Stimulated activated CD4-positive, alpha-beta T cell treated with anti-CD3 and anti-CD28 coated beads, Interleukin-4, amount 100 ng/mL, for 1 hour (primary cell): Measurements from ENCODE around the gene HCFC2.

Experiments used
- DNase-seq: peaks from one replicate; pipeline ENCODE4 v3.0.0-alpha.2; 2020

HCFC2 gene

DNA sequence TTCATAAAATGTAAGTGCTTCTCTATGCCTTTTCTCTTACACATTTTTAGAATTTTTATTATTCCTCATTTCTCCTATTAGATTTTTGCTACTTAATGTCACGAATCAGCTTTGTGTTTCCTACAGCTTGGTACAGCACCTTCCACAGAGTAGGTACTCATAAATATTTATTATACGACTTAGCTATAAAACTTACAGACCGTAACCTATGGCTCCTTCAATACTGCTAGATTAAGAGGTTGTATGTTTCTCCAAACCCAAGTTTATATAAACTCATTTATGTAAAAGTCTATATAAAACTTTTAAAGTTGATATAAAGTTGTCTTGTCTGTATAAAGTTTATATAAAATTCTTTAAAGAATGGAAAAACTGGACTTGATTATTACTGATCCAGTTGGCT lies 62.2 kb downstream of the HCFC2 start:
- no peak for DNase-seq

- DNase-seq = no peak
Measured at GRCh38 chr12:104130760-104131159, 66.4 kb downstream of the HCFC2 start.

DNA sequence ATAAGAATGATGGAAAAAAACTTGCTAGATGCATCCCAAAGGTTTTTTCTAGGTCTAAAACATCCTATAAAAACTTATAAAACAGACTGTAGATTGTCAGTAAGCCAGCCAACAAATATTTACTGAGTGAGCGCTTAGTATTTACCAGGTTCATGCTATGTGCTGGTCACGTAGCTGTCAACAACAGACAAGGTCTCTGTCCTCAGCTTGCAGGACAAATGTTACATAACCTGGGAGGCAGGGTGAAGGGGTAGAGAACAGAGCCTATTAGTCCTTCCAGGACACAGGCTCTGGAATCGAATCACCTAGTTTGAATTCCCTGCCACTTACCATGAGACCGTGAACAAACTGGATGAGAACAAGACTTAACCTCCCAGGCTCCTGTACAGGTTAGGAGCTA lies 67.3 kb downstream of the HCFC2 start:
- no peak for DNase-seq

DNA sequence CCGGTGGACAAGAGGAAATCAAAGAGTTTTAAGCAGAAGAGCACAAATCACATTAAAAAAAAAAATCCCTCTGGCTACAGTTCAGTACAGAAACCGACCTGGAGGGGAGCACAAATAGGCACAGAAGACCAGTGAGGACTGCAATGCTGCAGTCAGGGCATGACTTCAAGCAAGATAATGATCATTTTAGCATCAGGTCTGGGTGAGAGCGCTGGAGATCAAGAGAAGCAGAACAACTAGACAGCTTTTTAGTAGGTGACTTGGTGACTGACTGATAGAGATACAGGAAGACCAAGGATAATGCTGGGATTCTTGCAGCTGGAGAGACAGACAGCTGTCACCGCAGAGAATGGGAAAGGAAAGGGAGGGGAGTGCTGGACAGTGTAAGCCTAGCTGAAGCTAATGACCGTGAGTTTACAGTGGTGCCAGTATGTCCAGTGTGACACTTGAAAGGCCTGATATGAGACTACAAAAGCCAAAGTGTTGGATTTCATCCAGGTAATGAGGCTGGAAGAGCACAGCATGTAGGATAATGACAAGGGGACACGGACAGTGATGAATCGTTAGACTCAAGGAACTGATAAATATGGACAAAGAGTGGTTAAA lies 68.1 kb downstream of the HCFC2 start:
- DNase-seq = no peak

GRCh38 chr12:104133321-104133720 lies 69.0 kb downstream of the HCFC2 start:
- DNase-seq = no peak

DNA sequence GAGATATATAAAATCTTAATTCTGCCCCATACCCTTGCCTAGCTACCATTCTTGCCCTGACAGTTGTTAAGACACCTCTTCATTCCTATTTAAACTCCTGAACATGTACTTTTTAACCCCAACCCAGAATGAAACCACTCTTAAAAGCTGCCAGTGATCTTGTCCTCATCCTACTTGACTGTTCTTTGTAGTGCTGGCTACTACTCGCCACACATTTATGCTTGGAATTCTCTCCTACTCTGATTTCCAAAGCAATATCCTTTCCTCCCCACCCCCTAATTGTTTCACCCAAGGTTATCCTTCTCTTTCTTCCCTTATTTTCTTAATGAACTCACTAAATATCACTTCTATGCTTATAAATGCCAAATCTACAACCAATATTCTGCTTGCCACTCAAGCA lies 69.5 kb downstream of the HCFC2 start:
- no peak for DNase-seq

- no peak for DNase-seq
Measured at GRCh38 chr12:104134882-104135281, 70.6 kb downstream of the HCFC2 start.

- no peak for DNase-seq
Measured at GRCh38 chr12:104136577-104136976, 72.2 kb downstream of the HCFC2 start.

GRCh38 chr12:104137001-104137901 lies 72.9 kb downstream of the HCFC2 start:
- DNase-seq = peak; percentile 52

DNA sequence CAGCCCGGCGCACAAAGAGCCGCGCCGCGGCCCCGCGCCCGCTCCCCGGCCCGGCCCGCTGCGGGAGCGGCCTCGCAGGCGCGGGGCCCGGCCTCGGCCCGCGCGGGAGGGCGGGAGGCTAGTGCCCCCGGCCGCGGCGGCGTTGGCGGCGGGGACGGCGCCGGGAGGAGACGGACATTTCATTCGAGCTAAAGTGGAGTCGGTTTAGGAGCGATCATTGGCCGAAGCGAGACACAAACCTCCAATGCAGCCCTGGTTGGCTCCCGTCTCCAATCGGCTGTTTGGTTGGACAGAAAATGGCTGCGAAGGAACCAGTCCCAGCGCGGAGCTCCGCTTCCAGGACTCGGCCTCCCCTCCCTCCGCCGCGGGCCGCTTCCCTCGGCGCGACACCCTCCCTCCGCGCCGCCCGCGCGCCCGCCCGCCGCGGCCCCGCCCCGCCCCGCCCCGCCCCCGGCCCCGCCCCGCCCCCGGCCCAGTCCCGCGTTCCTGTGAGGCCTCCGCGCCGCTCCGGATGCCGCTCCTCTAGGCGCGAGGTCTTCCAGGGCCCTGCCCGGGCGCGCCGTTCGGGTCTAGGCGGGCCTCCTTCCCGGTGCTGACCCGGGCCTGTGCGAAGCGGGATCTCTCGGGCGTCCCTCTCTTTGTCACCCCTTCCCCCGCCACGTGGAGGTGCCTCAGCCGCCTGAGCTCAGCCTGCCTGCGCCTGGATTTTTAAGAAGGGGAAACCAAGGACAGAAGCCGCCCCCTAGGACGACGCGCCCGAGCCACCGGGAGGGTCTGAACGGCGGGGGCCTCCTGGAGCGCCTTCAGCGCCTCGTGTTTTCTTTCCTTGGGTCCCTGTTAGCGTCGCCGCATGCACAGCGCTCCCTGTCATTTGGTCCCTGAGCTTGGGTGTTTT lies 73.8 kb downstream of the HCFC2 start, which contains the start of gene NFYB:
Gene NFYB (minus strand): TSS at position 309 of the 895 bp plus-strand sequence. CDS start 2,757 bp downstream, outside the sequence.
- peak; percentile 86 for DNase-seq

- no peak for DNase-seq
Measured at GRCh38 chr12:104138797-104139152, 74.4 kb downstream of the HCFC2 start.

GRCh38 chr12:104142543-104142942 lies 78.2 kb downstream of the HCFC2 start:
- no peak for DNase-seq

DNA sequence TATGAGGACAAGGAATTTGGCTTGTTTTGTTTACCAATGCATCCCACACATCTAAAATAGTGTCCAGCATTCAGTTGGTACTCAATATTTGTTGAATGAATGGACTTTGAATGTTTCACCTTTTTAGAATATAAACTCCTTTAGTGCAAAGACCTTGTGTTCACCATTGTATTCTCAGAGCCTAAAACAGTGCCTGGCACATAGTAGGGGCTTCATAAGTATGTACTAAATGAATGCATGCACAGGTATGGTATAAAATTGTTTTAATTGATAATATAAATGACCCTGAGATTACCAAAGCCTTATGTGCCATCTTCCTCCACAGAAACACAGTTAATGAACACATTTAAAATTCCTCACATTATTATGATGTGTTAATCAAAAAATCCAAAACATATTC lies 78.7 kb downstream of the HCFC2 start:
- no peak for DNase-seq

GRCh38 chr12:104143918-104144317 lies 79.6 kb downstream of the HCFC2 start:
- DNase-seq = no peak

DNA sequence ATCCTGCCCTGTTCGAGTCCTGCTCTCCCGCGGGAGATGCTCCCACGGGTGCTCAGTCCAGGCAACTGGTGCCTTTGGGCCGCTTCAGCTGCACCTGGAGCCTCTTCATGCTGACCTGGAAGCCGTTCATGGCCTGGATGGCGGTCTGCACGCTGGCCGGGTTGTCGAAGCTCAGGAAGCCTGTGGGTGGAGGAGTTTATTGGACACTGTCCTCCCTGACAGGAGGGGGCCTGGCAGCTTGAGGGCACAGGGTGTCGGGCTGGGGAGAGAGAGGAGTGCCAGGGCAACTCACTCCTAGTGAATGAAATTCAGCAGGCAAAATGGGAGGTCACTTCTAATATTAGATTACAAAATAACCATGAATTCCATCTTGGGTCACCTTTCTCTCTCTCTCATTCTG lies 83.0 kb downstream of the HCFC2 start:
- no peak for DNase-seq

- no peak for DNase-seq
Measured at GRCh38 chr12:104150416-104150815, 86.1 kb downstream of the HCFC2 start.

GRCh38 chr12:104152685-104153241 lies 88.4 kb downstream of the HCFC2 start:
- DNase-seq = no peak

GRCh38 chr12:104154286-104154685 lies 90.0 kb downstream of the HCFC2 start:
- no peak for DNase-seq

DNA sequence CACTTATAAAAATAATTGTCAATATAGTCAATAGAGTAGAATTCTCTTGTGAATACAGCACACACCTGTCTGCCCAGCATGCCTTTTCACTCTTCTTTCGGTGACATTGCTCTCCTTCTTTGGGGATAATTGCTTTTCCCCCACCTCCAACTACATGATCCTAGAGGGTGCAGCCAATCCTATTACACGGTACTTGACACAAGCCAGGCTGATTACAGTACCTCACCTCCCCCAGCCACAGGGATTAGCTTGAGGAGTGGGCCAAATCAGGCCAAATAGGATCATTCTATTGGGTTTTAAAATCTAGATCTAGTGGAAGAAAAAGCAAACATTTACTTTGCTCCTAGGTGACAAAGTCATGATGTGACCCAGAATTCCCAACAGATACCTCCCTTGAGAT lies 90.5 kb downstream of the HCFC2 start:
- no peak for DNase-seq
